DND-41 (cell line): Measurements from ENCODE around the gene TMTC2.

ENCODE experiments used
- EZH2 ChIP-seq: IDR thresholded peaks from 3 replicates; pipeline ENCODE4 v1.6.1; 2012; ENCODE audit warnings: borderline replicate concordance, low read depth, mild to moderate bottlenecking, moderate library complexity, low read length, inconsistent platforms; ENCODE audit not compliant: severe bottlenecking
- TF ChIP-seq, protein P1 (sequence below): IDR thresholded peaks from 2 replicates; pipeline ENCODE4 v1.5.1; 2012; ENCODE audit warnings: borderline replicate concordance, low read length, moderate library complexity, mild to moderate bottlenecking; ENCODE audit not compliant: poor library complexity, severe bottlenecking; ENCODE audit errors: extremely low read depth

DNA sequence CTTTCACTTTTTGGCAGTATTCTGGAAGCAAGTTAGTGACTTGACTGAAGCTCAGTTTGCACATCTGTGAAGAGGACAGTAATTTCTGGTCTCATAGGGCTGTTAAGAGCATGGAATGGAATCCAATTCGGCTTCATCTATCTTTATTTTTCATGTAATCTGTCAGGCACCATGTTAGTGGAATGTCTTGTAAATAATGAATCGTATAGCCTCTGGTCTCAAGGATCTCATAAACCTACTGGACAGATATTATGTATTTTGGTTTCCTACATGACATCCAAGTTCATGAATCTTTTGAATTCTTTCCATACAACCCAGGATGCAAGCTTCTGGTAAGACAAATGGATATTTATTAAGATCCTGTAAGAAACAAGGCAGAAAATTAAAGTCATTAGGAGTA, 24.0 kb downstream of the TMTC2 start:
- TF ChIP-seq, protein P1, sequence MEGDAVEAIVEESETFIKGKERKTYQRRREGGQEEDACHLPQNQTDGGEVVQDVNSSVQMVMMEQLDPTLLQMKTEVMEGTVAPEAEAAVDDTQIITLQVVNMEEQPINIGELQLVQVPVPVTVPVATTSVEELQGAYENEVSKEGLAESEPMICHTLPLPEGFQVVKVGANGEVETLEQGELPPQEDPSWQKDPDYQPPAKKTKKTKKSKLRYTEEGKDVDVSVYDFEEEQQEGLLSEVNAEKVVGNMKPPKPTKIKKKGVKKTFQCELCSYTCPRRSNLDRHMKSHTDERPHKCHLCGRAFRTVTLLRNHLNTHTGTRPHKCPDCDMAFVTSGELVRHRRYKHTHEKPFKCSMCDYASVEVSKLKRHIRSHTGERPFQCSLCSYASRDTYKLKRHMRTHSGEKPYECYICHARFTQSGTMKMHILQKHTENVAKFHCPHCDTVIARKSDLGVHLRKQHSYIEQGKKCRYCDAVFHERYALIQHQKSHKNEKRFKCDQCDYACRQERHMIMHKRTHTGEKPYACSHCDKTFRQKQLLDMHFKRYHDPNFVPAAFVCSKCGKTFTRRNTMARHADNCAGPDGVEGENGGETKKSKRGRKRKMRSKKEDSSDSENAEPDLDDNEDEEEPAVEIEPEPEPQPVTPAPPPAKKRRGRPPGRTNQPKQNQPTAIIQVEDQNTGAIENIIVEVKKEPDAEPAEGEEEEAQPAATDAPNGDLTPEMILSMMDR = no peak
- TF ChIP-seq EZH2 = no peak
